ENCODE results near the gene TBPL2. TPM values are rescaled to one million over a fixed set of nuclear protein-coding genes. Genes with fewer than 3 reads are reported as not detected.
"Not testable (repeated sequence)": the region's sequence is repeated elsewhere in the genome, so short reads cannot be mapped to it uniquely, and the experiment has no call there.

Gene TBPL2
- total RNA-seq, 1 donor from 2014 or later: not detected

DNA sequence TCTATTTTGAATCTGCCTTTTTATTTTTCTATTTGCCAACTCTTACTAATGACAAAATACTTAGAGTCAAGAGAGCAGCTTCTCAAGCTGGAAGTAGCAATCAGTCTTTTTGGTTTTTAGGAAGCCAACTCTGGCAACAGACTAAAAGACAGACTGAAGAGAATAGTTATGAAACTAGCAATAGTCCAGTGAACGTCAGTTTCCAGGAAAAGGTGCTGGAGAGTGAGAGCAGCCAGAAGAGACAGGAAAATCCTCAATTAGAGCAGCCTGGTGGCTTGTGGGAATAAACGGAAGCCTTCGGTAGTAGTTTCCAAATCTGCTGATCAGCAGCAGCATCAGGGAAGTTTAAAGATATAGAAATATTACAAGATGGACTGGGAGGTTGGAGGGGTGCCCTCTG, 55.9 kb downstream of the TBPL2 start:
- intact Hi-C loops (cut with DNase I): no loop called here

DNA sequence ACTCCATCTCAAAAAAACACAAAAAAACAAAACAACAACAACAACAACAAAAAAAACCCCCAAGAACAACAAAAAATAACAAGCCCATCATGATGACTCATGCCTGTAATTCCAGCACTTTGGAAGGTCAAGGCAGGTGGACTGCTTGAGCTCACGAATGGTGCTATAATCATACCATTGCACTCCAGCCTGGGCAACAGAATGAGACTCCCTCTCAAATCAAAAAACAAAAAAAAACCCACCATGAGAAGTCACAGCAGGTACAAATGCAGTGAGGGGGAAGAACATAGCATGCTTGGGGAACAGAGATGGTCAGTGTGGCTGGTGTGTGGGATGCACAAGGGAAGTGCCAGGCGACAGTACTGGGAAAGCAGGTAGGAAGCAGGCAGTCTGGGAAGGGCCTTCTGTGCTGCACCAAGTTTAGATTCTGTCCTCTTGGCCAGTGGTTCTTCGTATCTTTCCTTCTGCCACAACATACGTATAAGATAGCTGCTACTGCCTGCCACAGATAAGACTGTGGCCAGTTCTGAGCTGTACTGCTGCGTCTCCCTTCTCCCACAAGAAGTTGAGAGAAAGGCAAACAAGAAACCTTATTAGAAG, 56.8 kb downstream of the TBPL2 start:
- peaks cover 0 to 49% of the 10 kb centered on the region in 2 donors for H3K36me3 ChIP-seq
- H3K27me3 ChIP-seq: no peaks in the 10 kb centered on the region
- peak overlapping the region; percentile 36 for H3K27ac ChIP-seq

More for the DNA sequence above, 55.9 kb downstream of the TBPL2 start:
- DNase-seq (ENCODE audit: extremely low spot score in 2 of 2): no peak
- H3K9me3 ChIP-seq: no peaks in the 10 kb centered on the region
- no peak overlapping the region for H3K4me3 ChIP-seq
- peaks cover 0 to 41% of the 10 kb centered on the region in 2 donors for H3K36me3 ChIP-seq
- TF ChIP-seq POLR2AphosphoS5 (IDR thresholded peaks at IDR 0.05; ENCODE audit: insufficient read depth in 1 of 2, low read depth in 1 of 2) (no peak), POLR2A (IDR thresholded peaks at IDR 0.05) (no peak)
- TF ChIP-seq, protein P1, sequence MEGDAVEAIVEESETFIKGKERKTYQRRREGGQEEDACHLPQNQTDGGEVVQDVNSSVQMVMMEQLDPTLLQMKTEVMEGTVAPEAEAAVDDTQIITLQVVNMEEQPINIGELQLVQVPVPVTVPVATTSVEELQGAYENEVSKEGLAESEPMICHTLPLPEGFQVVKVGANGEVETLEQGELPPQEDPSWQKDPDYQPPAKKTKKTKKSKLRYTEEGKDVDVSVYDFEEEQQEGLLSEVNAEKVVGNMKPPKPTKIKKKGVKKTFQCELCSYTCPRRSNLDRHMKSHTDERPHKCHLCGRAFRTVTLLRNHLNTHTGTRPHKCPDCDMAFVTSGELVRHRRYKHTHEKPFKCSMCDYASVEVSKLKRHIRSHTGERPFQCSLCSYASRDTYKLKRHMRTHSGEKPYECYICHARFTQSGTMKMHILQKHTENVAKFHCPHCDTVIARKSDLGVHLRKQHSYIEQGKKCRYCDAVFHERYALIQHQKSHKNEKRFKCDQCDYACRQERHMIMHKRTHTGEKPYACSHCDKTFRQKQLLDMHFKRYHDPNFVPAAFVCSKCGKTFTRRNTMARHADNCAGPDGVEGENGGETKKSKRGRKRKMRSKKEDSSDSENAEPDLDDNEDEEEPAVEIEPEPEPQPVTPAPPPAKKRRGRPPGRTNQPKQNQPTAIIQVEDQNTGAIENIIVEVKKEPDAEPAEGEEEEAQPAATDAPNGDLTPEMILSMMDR (IDR thresholded peaks at IDR 0.05): no peak
- peak overlapping the region; percentile 56 for H3K27ac ChIP-seq
- H3K27me3 ChIP-seq: no peaks in the 10 kb centered on the region
- peaks cover 20% of the 10 kb centered on the region for H3K4me1 ChIP-seq

DNA sequence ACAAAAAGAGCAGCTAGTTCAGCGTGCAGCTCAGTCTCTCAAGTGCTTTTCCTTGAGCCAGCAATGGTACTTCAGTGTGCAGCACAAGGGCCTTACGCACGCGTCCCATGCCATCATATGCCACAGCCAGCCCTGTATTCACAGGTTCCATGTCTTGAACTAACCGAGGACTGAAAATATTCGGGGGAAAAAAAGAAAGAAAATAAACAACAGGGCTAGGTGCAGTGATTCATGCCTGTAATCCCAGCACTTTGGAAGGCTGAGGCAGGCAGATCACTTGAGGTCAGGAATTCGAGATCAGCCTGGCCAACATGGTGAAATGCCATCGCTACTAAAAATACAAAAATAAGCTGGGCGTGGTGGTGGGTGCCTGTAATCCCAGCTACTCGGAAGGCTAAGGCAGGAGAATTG, 57.4 kb downstream of the TBPL2 start:
- H3K27me3 ChIP-seq; DNase-seq (ENCODE audit: extremely low spot score in 2 of 2); H3K9me3 ChIP-seq; H3K4me3 ChIP-seq; intact Hi-C loops (cut with DNase I): not testable (repeated sequence)
- peak overlapping the region; percentile 36 for H3K27ac ChIP-seq
- H3K36me3 ChIP-seq: peaks cover 0 to 54% of the 10 kb centered on the region in 2 donors
- H3K4me1 ChIP-seq: peaks cover 12% of the 10 kb centered on the region

More for the DNA sequence above, 56.8 kb downstream of the TBPL2 start:
- H3K4me1 ChIP-seq: peaks cover 17% of the 10 kb centered on the region
- no peak for DNase-seq (ENCODE audit: extremely low spot score in 2 of 2)
- no peak overlapping the region for H3K4me3 ChIP-seq
- no peaks in the 10 kb centered on the region for H3K9me3 ChIP-seq
- TF ChIP-seq, protein P1 (IDR thresholded peaks at IDR 0.05): no peak
- no peak for TF ChIP-seq POLR2AphosphoS5 (IDR thresholded peaks at IDR 0.05; ENCODE audit: insufficient read depth in 1 of 2, low read depth in 1 of 2)
- intact Hi-C loops (cut with DNase I): no loop called here

DNA sequence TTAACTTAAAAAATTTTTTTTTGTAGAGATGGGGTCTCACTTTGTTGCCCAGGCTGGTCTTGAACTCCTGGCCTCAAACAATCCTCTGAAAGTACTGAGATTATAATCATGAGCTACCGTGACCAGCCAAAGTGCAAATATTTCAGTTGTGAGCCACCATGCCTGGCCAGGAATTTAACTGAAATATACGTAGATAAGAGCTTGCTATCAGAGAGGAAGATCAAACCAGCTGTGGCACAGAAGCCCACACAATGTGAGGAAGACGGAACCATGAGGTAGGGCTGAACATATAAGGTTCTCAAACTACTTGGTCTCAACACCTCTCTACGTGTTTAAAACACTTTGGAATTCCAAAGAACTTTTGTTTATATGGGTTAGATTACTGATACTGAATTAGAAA, 57.9 kb downstream of the TBPL2 start:
- no peaks in the 10 kb centered on the region for H3K9me3 ChIP-seq
- H3K27me3 ChIP-seq: no peaks in the 10 kb centered on the region
- intact Hi-C loops (cut with DNase I): no loop called here
- DNase-seq (ENCODE audit: extremely low spot score in 2 of 2): no peak
- no peak overlapping the region for H3K4me3 ChIP-seq
- H3K36me3 ChIP-seq: peaks cover 0 to 56% of the 10 kb centered on the region in 2 donors
- H3K27ac ChIP-seq: no peak overlapping the region
- peaks cover 12% of the 10 kb centered on the region for H3K4me1 ChIP-seq
- TF ChIP-seq POLR2A (IDR thresholded peaks at IDR 0.05) (no peak), POLR2AphosphoS5 (IDR thresholded peaks at IDR 0.05; ENCODE audit: insufficient read depth in 1 of 2, low read depth in 1 of 2) (no peak)
- TF ChIP-seq, protein P1 (IDR thresholded peaks at IDR 0.05): no peak

DNA sequence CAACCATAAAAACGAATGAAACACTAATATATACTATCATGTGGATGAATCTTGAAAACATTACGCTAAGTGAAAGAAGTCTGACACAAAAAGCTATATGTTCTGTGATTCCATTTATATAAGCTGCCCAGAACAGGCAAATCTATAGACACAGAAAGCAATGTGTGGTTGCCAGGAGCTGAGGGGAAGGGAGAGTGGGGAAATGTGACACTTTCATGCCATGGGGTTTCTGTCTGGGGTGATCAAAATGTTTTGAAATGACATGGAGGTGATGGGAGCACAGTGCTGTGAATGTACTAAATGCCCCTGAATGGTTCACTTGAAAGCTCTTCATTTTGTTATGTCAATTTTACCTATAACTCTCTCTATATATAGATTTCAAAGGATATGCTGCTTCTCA, 58.9 kb downstream of the TBPL2 start:
- no peak overlapping the region for H3K27ac ChIP-seq
- TF ChIP-seq POLR2A (IDR thresholded peaks at IDR 0.05) (no peak), POLR2AphosphoS5 (IDR thresholded peaks at IDR 0.05; ENCODE audit: insufficient read depth in 1 of 2, low read depth in 1 of 2) (no peak)
- TF ChIP-seq, protein P1 (IDR thresholded peaks at IDR 0.05): no peak
- H3K4me3 ChIP-seq: no peak overlapping the region
- H3K9me3 ChIP-seq: no peaks in the 10 kb centered on the region
- intact Hi-C loops (cut with DNase I): no loop called here
- no peaks in the 10 kb centered on the region for H3K27me3 ChIP-seq
- peaks cover 0 to 65% of the 10 kb centered on the region in 2 donors for H3K36me3 ChIP-seq
- DNase-seq (ENCODE audit: extremely low spot score in 2 of 2): no peak
- peaks cover 12% of the 10 kb centered on the region for H3K4me1 ChIP-seq
